Astrocyte of the cerebellum (primary cell): ENCODE results near the gene APOBEC3B.
"Not testable (repeated sequence)": the region's sequence is repeated elsewhere in the genome, so short reads cannot be mapped to it uniquely, and the experiment has no call there.

Experiments used
- DNase-seq: peaks from one replicate; pipeline ENCODE4 v3.0.0-alpha.2; 2011; ENCODE audit warnings: low read depth
- H3K4me3 ChIP-seq: 2 replicates; pipeline ENCODE4 v1.5.1; 2011; ENCODE audit warnings: mild to moderate bottlenecking, low read depth, low read length, moderate library complexity
- CTCF ChIP-seq: IDR thresholded peaks from 2 replicates; pipeline ENCODE4 v1.5.1; 2012; ENCODE audit warnings: low read length, low read depth, moderate library complexity, mild to moderate bottlenecking; ENCODE audit errors: missing control alignments
- in situ Hi-C: cut with HindIII; loops from 2 replicates; pipeline ENCODE4 v1.10.0; 2017; ENCODE audit warnings: low sequenced_read_pairs

APOBEC3B gene

GRCh38 chr22:38959590-38959989 lies 22.6 kb upstream of the APOBEC3B start:
- TF ChIP-seq CTCF, result no peak
- no peak for DNase-seq
- in situ Hi-C loops, result loop anchor here (5.0 kb wide), 1 partner anchor 37 kb away; no protein-coding TSS in a partner anchor
- no peak overlapping the region for H3K4me3 ChIP-seq

GRCh38 chr22:38960673-38961072 lies 21.5 kb upstream of the APOBEC3B start:
- in situ Hi-C loops, DNase-seq, H3K4me3 ChIP-seq: not testable (repeated sequence)

- DNase-seq, in situ Hi-C loops, H3K4me3 ChIP-seq: not testable (repeated sequence)
Observed at GRCh38 chr22:38963291-38963738, 18.8 kb upstream of the APOBEC3B start.

- DNase-seq, result no peak
- no peak for TF ChIP-seq CTCF
- H3K4me3 ChIP-seq, result no peak overlapping the region
- in situ Hi-C loops, result no loop called here
Observed at GRCh38 chr22:38963872-38964271, 18.3 kb upstream of the APOBEC3B start.

- TF ChIP-seq CTCF, result no peak
- in situ Hi-C loops, result no loop called here
- no peak overlapping the region for H3K4me3 ChIP-seq
- no peak for DNase-seq
Observed at GRCh38 chr22:38964306-38964705, 17.8 kb upstream of the APOBEC3B start.

GRCh38 chr22:38964989-38965388 lies 17.2 kb upstream of the APOBEC3B start:
- H3K4me3 ChIP-seq, result no peak overlapping the region
- in situ Hi-C loops, result no loop called here

GRCh38 chr22:38965614-38966379 lies 16.4 kb upstream of the APOBEC3B start:
- H3K4me3 ChIP-seq, result no peak overlapping the region
- TF ChIP-seq CTCF, result no peak
- no peak for DNase-seq
- in situ Hi-C loops, result no loop called here

More at GRCh38 chr22:38964989-38965388, 17.2 kb upstream of the APOBEC3B start:
- no peak for TF ChIP-seq CTCF
- no peak for DNase-seq
